Lower leg skin (tissue), 4 donors: Measurements from ENCODE around the gene ATRN. TPM values are rescaled to one million over a fixed set of nuclear protein-coding genes. Genes with fewer than 3 reads are reported as not detected.
"Not testable (repeated sequence)": the region's sequence is repeated elsewhere in the genome, so short reads cannot be mapped to it uniquely, and the experiment has no call there.

Experiments
- DNase-seq, 2 donors: peaks; one replicate each; pipeline ENCODE4 v3.0.0-alpha.2; 2019; ENCODE audit warnings: low spot score in 2 of 2
- H3K4me3 ChIP-seq: fragments of 200-600 bp; sonication (generic); 2 replicates; pipeline ENCODE4 v1.5.1; 2017; ENCODE audit warnings: mild to moderate bottlenecking, low read depth; ENCODE audit not compliant: poor library complexity, severe bottlenecking
- POLR2A ChIP-seq, 2 donors: fragments of 450-650 bp; IDR thresholded peaks; one replicate each; pipeline ENCODE4 v1.6.1; 2016 to 2017; ENCODE audit warnings: antibody characterized with exemption in 2 of 2, mild to moderate bottlenecking in 1 of 2, moderate library complexity in 1 of 2
- WGBS, 2 donors: methylation state at CpG; one replicate each; pipeline ENCODE4 v1.1.5; 2018; 5-methylcytosine and 5-hydroxymethylcytosine counted together
- intact Hi-C: fragments of 100-400 bp; cut with DNase I; formaldehyde crosslinking; loops from one replicate; pipeline ENCODE4 v1.15.0; 2023; ENCODE audit warnings: low total_unique reads
- total RNA-seq, 4 donors: library from RNA; depleted of rRNA; stranded (reverse); fragments of >200 nt; gene quantifications; one replicate each; pipeline ENCODE4 v1.1.0, GENCODE V29; 2016
- TF ChIP-seq, protein P1 (sequence below), 3 donors: fragments of 450-650 bp; IDR thresholded peaks; one replicate each; pipeline ENCODE4 v1.5.1; 2016; ENCODE audit warnings: antibody characterized with exemption in 3 of 3, mild to moderate bottlenecking in 3 of 3, moderate library complexity in 2 of 3

The ATRN gene
- total RNA-seq, 4 donors from 2014 or later = 18.2 to 34.6 (median 28.4) TPM

DNA sequence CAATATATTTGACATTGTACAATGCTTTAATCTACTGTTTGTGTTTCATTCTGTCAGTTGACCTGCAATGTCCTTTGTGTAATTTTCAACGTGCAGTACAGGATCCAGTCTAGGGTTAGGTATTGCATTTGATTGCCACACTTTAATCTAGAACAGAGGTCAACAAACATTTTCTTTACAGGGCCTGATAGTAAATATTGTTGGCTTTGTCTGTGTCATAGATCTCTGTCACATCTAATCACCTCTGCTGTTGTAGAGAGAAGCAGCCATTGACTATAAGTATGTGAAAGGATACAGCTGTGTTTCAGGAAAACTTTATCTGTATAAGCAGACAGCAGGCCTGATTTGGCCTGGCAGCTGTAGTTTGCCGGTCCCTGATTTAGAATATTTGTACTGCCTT, 39.3 kb downstream of the ATRN start:
- no peak for DNase-seq
- H3K4me3 ChIP-seq = no peak overlapping the region
- no peak for TF ChIP-seq POLR2A (IDR thresholded peaks at IDR 0.05)
- TF ChIP-seq, protein P1, sequence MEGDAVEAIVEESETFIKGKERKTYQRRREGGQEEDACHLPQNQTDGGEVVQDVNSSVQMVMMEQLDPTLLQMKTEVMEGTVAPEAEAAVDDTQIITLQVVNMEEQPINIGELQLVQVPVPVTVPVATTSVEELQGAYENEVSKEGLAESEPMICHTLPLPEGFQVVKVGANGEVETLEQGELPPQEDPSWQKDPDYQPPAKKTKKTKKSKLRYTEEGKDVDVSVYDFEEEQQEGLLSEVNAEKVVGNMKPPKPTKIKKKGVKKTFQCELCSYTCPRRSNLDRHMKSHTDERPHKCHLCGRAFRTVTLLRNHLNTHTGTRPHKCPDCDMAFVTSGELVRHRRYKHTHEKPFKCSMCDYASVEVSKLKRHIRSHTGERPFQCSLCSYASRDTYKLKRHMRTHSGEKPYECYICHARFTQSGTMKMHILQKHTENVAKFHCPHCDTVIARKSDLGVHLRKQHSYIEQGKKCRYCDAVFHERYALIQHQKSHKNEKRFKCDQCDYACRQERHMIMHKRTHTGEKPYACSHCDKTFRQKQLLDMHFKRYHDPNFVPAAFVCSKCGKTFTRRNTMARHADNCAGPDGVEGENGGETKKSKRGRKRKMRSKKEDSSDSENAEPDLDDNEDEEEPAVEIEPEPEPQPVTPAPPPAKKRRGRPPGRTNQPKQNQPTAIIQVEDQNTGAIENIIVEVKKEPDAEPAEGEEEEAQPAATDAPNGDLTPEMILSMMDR (IDR thresholded peaks at IDR 0.05) = no peak
- intact Hi-C loops = no loop called here
- 78 to 84% methylated on average over 2 of the region's 2 CpGs for WGBS, 2 donors

DNA sequence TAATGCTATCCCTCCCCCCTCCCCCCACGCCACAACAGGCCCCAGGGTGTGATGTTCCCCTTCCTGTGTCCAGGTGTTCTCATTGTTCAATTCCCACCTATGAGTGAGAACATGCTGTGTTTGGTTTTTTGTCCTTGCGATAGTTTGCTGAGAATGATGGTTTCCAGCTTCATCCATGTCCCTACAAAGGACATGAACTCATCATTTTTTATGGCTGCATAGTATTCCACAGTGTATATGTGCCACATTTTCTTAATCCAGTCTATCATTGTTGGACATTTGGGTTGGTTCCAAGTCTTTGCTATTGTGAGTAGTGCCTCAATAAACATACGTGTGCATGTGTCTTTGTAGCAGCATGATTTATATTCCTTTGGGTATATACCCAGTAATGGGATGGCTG, 41.4 kb downstream of the ATRN start:
- H3K4me3 ChIP-seq, intact Hi-C loops, DNase-seq: not testable (repeated sequence)
- 92% methylated on average over 3 of the region's 3 CpGs for WGBS, 2 donors

DNA sequence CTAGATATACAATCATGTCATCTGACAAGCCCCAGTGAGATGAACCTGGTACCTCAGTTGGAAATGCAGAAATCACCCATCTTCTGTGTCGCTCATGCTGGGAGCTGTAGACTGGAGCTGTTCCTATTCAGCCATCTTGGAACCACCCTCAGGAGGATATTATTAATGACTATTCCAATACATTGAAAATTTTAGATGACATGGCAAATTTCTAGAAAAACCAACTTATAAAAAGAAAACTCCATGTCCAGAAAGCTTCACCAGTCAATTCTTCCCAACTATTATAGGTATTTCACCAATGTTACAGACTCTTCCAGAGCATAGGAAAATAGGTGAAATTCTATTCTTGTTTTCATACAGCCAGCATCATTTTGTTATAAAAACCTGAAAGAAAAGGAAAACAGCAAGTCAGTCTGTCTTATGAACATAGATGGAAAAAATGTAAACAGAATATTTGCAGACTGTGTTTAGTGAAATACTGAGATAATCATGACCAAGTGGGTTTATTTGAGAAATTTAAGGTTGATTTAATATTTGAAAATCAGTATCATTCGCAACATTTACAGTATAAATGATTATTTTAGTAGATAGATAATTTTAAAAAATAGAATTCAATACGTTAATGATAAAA, 43.3 kb downstream of the ATRN start:
- no peak for DNase-seq
- intact Hi-C loops = no loop called here
- WGBS, 2 donors = 78 to 94% methylated on average over 3 of the region's 3 CpGs
- no peak overlapping the region for H3K4me3 ChIP-seq
- no peak for TF ChIP-seq POLR2A (IDR thresholded peaks at IDR 0.05)
- TF ChIP-seq, protein P1 (IDR thresholded peaks at IDR 0.05) = no peak

DNA sequence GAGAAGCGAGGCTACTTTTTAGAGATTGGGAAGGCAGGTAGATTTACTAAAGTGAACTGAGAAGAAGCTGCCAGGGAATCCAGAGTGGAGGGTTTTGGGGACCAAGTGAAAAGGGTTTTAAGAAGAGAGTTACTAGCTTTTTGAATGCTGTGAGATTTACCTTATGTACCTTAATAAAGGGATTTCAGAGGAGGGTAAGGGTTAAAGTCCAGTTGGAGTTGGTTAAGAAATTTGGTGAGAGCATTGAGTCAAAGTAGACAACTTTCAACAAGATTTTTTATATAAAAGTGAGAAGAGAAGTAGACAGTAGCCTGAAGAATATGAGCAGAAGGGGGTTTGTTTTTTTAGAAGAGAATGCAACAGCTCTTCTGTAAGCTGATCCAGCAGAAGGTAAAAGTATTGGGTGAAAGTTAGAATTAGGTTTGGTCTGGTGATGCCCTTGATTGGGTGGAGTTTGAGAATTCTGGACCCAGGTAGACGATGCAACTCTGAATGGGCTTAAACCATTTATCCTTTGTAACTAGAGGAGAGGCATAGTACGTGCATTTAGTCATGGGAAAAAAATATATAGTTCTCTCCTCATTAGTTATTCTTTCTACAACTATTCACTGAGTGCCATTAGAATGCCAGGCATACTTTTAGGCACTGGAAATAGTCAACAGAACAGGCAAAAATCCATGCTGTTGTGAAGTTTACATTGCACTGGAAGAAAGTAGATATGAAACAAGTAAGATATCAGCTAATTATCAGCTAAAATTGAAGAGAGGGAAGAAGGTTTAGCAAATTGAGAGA, 44.8 kb downstream of the ATRN start:
- DNase-seq = no peak
- intact Hi-C loops = no loop called here
- TF ChIP-seq, protein P1 (IDR thresholded peaks at IDR 0.05) = no peak
- no peak for TF ChIP-seq POLR2A (IDR thresholded peaks at IDR 0.05)
- WGBS, 2 donors = 94 to 96% methylated on average over 3 of the region's 3 CpGs
- no peak overlapping the region for H3K4me3 ChIP-seq

DNA sequence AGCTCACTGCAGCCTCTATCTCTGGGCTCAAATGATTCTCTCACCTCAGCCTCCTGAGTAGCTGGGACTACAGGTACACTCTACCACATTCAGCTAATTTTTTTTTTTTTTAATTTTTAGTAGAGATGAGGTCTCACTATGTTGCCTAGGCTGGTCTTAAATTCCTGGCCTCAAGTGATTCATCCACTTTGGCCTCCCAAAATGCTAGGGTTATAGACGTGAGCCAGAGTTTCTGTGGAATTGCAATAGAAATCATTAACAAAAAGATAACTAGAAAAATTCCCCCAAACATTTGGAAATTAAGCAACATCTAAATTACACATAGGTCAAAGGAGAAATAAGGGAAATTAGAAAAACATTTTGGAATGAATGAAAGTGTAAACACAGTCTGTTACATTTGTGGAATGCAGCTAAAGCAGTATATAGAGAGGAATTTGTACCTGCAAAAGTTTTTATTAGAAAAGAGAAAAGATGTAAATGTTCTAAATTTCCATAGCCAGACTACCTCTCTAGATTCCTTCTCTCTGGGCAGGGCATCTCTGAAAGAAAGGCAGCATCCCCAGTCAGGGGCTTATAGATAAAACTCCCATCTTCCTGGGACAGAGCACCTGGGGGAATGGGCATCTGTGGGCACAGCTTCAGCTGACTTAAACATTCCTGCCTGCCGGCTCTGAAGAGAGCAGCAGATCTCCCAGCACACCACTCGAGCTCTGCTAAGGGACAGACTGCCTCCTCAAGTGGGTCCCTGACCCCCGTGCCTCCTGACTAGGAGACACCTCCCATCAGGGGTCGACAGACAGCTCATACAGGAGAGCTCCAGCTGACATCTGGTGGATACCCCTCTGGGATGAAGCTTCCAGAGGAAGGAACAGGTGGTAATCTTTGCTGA, 51.3 kb downstream of the ATRN start:
- TF ChIP-seq POLR2A (IDR thresholded peaks at IDR 0.05) = no peak
- TF ChIP-seq, protein P1 (IDR thresholded peaks at IDR 0.05) = no peak
- 90 to 98% methylated on average over 5 of the region's 5 CpGs for WGBS, 2 donors
- intact Hi-C loops = no loop called here

DNA sequence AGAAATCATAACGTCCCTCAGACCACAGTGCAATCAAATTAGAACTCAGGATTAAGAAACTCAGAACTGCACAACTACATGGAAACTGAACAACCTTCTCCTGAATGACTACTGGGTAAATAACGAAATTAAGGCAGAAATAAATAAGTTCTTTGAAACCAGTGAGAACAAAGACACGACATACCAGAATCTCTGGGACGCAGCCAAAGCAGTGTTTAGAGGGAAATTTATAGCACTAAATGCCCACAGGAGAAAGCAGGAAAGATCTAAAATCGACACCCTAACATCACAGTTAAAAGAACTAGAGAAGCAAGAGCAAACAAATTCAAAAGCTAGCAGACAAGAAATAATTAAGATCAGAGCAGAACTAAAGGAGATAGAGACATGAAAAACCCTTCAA, 53.9 kb downstream of the ATRN start:
- DNase-seq, intact Hi-C loops, H3K4me3 ChIP-seq: not testable (repeated sequence)
- 90 to 91% methylated on average over 5 of the region's 5 CpGs for whole genome bisulfite sequencing, 2 donors

More for the DNA sequence above, 51.3 kb downstream of the ATRN start:
- DNase-seq = no peak
- no peak overlapping the region for H3K4me3 ChIP-seq
